Small intestine (tissue), 7 donors: Measurements from ENCODE around the gene HPRT1. TPM values are rescaled to one million over a fixed set of nuclear protein-coding genes. Genes with fewer than 3 reads are reported as not detected.

Experiments used
- DNase-seq, 2 donors: peaks; one replicate each; pipeline versions ENCODE4 v3.0.0 to v3.0.0-alpha.2; 2013
- FAIRE-seq: peaks from 2 replicates; lab custom pipeline; 2012; peaks lifted over from hg19 to GRCh38; lab: Jason Lieb, UNC
- H3K27ac ChIP-seq, 3 donors: one replicate each; pipeline ENCODE4 v1.5.1; 2013; ENCODE audit warnings: low read length in 2 of 3, mild to moderate bottlenecking in 2 of 3, control low read depth in 1 of 3, inconsistent platforms in 1 of 3, low read depth in 1 of 3, moderate library complexity in 1 of 3
- H3K27me3 ChIP-seq, 3 donors: one replicate each; pipeline ENCODE4 v1.6.1; 2013; ENCODE audit warnings: low read length in 3 of 3, inconsistent platforms in 1 of 3; ENCODE audit not compliant: control insufficient read depth in 3 of 3, insufficient read depth in 3 of 3
- H3K36me3 ChIP-seq, 3 donors: one replicate each; pipeline ENCODE4 v1.6.1; 2013; ENCODE audit warnings: low read length in 3 of 3, inconsistent platforms in 1 of 3, low read depth in 1 of 3, mild to moderate bottlenecking in 1 of 3, moderate library complexity in 1 of 3; ENCODE audit not compliant: control insufficient read depth in 3 of 3, insufficient read depth in 2 of 3
- H3K4me1 ChIP-seq, 3 donors: one replicate each; pipeline ENCODE4 v1.6.1; 2013; ENCODE audit warnings: low read length in 2 of 3, inconsistent platforms in 1 of 3, low read depth in 1 of 3, mild to moderate bottlenecking in 1 of 3, moderate library complexity in 1 of 3; ENCODE audit not compliant: control insufficient read depth in 3 of 3, insufficient read depth in 2 of 3
- H3K4me3 ChIP-seq, 3 donors: one replicate each; pipeline ENCODE4 v1.5.1; 2013; ENCODE audit warnings: low read length in 3 of 3, control low read depth in 1 of 3, inconsistent platforms in 1 of 3, low read depth in 1 of 3, mild to moderate bottlenecking in 1 of 3, moderate library complexity in 1 of 3
- H3K9me3 ChIP-seq, 2 donors: one replicate each; pipeline ENCODE4 v1.6.1; 2013; ENCODE audit warnings: low read depth in 1 of 2, low read length in 1 of 2; ENCODE audit not compliant: control insufficient read depth in 2 of 2, insufficient read depth in 1 of 2
- WGBS, 3 donors: extraction: QIAGEN DNeasy Blood & Tissue Kit; methylation state at CpG; one replicate each; pipeline ENCODE4 v1.1.7; 2013; 5-methylcytosine and 5-hydroxymethylcytosine counted together
- polyA plus RNA-seq, 4 donors: library from polyadenylated mRNA; stranded (reverse) in 3 of 4; unstranded in 1 of 4; fragments of 200-250 nt in 3 of 4; fragments of 120-200 nt in 1 of 4; gene quantifications; one replicate each; pipeline versions ENCODE4 v1.2.1 to v1.2.3, GENCODE V29; 2013
- donor health status: healthy with polysubstance abuse.
- donor health status: control.
- donor health status: control.
- donor health status: Bipolar disorder and iron deficiency.
- donor health status: healthy.

Gene HPRT1
- polyA plus RNA-seq, 4 donors, result 24.3 to 57.8 (median 29.5) TPM

- 65 to 79% (median 78%) methylated on average over 25 to 35 of the region's 35 CpGs for WGBS, 3 donors
- Histone ChIP-seq H3K4me3 (peak overlapping the region in 1 of 3 donors; percentile 7), H3K4me1 (peaks cover 0 to 11% (median 0%) of the 10 kb centered on the region in 3 donors), H3K9me3 (no peaks in the 10 kb centered on the region), H3K36me3 (peaks cover 0 to 5% (median 0%) of the 10 kb centered on the region in 3 donors), H3K27ac (no peak overlapping the region), H3K27me3 (peaks cover 0 to 61% (median 0%) of the 10 kb centered on the region in 3 donors)
- no peak for DNase-seq
- no peak for FAIRE-seq
These were observed 86.2 kb downstream of the HPRT1 start for GRCh38 chrX:134546187-134546586.

GRCh38 chrX:134547047-134547679, 87.2 kb downstream of the HPRT1 start:
- FAIRE-seq, result no peak
- Histone ChIP-seq H3K27ac (no peak overlapping the region), H3K36me3 (peaks cover 0 to 5% (median 0%) of the 10 kb centered on the region in 3 donors), H3K9me3 (no peaks in the 10 kb centered on the region), H3K27me3 (peaks cover 0 to 68% (median 0%) of the 10 kb centered on the region in 3 donors), H3K4me1 (peaks cover 0 to 11% (median 0%) of the 10 kb centered on the region in 3 donors), H3K4me3 (no peak overlapping the region)
- 49 to 58% (median 56%) methylated on average over 7 of the region's 7 CpGs for WGBS, 3 donors
- DNase-seq, result no peak

DNA sequence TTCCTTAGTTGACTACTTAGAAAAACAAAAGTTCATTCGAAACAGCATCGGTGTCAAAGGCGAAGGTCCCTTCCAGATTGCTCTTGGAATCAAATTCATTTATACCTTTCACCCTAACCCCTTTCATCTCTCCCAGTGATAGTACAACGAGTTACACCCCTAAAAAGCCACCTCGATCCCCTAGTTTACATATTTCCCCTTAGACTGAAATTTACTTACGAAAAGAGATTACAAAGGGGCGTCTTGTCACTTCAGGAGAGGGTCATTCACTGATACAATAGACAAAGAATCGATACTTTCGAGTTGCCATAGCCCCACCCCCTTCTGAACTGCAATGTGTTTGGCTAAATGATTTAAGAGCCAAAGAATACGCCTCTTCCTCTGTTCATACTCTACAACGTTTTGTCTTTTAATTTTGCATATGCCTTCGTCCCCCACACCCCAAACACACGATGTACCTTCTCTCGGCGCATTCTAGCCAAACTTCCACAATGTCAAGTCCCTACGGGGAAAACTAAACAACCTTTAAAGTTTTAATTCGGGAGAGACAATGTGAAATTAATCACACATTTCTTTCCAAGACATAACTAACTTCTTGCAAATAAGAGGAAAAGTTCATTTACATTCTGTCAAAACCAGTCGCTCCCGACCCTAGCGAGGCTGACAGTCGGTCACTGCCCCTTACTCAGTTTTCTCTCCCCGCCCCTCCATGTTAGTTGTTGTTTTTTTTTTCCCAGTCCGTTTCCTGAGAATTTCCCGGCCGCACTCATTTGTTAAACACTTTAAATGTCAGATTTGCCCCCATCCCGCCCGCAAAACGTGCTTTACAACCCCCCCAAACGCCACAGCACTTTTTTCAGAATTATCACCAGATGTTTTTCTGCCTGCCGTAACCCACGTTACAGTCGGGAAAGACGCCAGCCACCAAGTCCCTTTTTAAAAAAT, 88.6 kb downstream of the HPRT1 start:
- H3K27me3 ChIP-seq, result peaks cover 0 to 76% (median 0%) of the 10 kb centered on the region in 3 donors
- H3K4me3 ChIP-seq, result peak overlapping the region; percentile 3 to 53 (median 53)
- peak; percentile 23 to 24 for DNase-seq
- 1 to 36% (median 9%) methylated on average over 33 of the region's 33 CpGs for WGBS, 3 donors
- H3K36me3 ChIP-seq, result peaks cover 0 to 5% (median 0%) of the 10 kb centered on the region in 3 donors
- H3K27ac ChIP-seq, result peak overlapping the region in 2 of 3 donors; percentile 61 to 81
- no peak for FAIRE-seq
- H3K4me1 ChIP-seq, result peaks cover 0 to 11% (median 0%) of the 10 kb centered on the region in 3 donors
- H3K9me3 ChIP-seq, result no peaks in the 10 kb centered on the region

Other genes starting within 250 kb of the HPRT1 start
- gene CCDC160, start 223.0 kb upstream of the HPRT1 start, polyA plus RNA-seq, result under 1 TPM in 2 of 4 donors, not detected in 2; 0.06 to 0.07 TPM
- gene PHF6, start 86.9 kb upstream of the HPRT1 start, polyA plus RNA-seq, result 10 to 100 TPM in 1 of 4 donors, 1 to 10 TPM in 3; 3.2 to 19.1 (median 6.1) TPM
- gene PLAC1, start 198.3 kb downstream of the HPRT1 start, polyA plus RNA-seq, result under 1 TPM in 2 of 4 donors, not detected in 2; 0.06 to 0.07 TPM